HEK293 (cell line): ENCODE measurements around the gene NCKAP5.
A peak's percentile ranks its signal among the peaks of the same experiment; 100 is the strongest.

Experiments used
- CTCF ChIA-PET: fragments of 350-600 bp; formaldehyde crosslinking; extraction: SDS; loops from one replicate; lab custom pipeline; 2021; ENCODE audit warnings: antibody characterized with exemption; lab: Yijun Ruan, JAX
- POLR2A ChIA-PET: fragments of 300-600 bp; formaldehyde crosslinking; extraction: SDS; loops from one replicate; lab custom pipeline; 2020; ENCODE audit warnings: antibody characterized with exemption, inconsistent platforms; lab: Yijun Ruan, JAX
- H3K27ac ChIP-seq: fragments of 200-500 bp; sonication (Bioruptor generic); 2 replicates; pipeline ENCODE4 v1.5.1; 2014; ENCODE audit warnings: low read depth, low read length, control low read depth, inconsistent platforms; ENCODE audit errors: extremely low read depth
- H3K36me3 ChIP-seq, 2 experiments: fragments of 200-500 bp in 1 of 2; sonication (Bioruptor generic) in 1 of 2; 1 replicate in 1 of 2; 2 replicates in 1 of 2; pipeline ENCODE4 v1.5.1; 2014 to 2017; ENCODE audit warnings: inconsistent platforms in 2 of 2, low read length in 2 of 2; ENCODE audit not compliant: control insufficient read depth in 2 of 2, insufficient read depth in 1 of 2
- H3K4me1 ChIP-seq: fragments of 200-500 bp; sonication (Bioruptor generic); 2 replicates; pipeline ENCODE4 v1.5.1; 2014; ENCODE audit warnings: mild to moderate bottlenecking, low read length, inconsistent platforms; ENCODE audit not compliant: control insufficient read depth, insufficient read depth
- H3K4me3 ChIP-seq: 2 replicates; pipeline ENCODE4 v1.5.1; 2011; ENCODE audit warnings: low read depth, mild to moderate bottlenecking, control low read depth, low read length, moderate library complexity
- H3K9me3 ChIP-seq: fragments of 200-500 bp; sonication (Bioruptor generic); 2 replicates; pipeline ENCODE4 v1.5.1; 2014; ENCODE audit warnings: low read depth, low read length, inconsistent platforms; ENCODE audit not compliant: control insufficient read depth, insufficient read depth
- ATF2 ChIP-seq: fragments of 450-650 bp; formaldehyde crosslinking; IDR thresholded peaks from 2 replicates; pipeline ENCODE4 v1.5.1; 2016; ENCODE audit warnings: missing biosample characterization, missing genetic modification characterization, low read depth
- FEZF1 ChIP-seq: fragments of 450-650 bp; formaldehyde crosslinking; IDR thresholded peaks from 2 replicates; pipeline ENCODE4 v1.5.1; 2016; ENCODE audit warnings: missing biosample characterization, missing genetic modification characterization
- HOXD13 ChIP-seq: sonication (generic); formaldehyde crosslinking; IDR thresholded peaks from 2 replicates; pipeline ENCODE4 v1.8.0; 2022; ENCODE audit warnings: missing genetic modification reagents, borderline replicate concordance
- PRDM1 ChIP-seq: fragments of 450-650 bp; formaldehyde crosslinking; IDR thresholded peaks from 2 replicates; pipeline ENCODE4; 2016; ENCODE audit warnings: missing biosample characterization, missing genetic modification characterization
- SP2 ChIP-seq: fragments of 450-650 bp; formaldehyde crosslinking; IDR thresholded peaks from 2 replicates; pipeline ENCODE4 v1.5.1; 2016; ENCODE audit warnings: missing biosample characterization, missing genetic modification characterization
- ZBTB21 ChIP-seq: fragments of 450-650 bp; formaldehyde crosslinking; IDR thresholded peaks from 2 replicates; pipeline ENCODE4 v1.5.1; 2017; ENCODE audit warnings: missing biosample characterization, missing genetic modification characterization
- ZFP3 ChIP-seq: fragments of 450-650 bp; formaldehyde crosslinking; IDR thresholded peaks from 2 replicates; pipeline ENCODE4 v1.5.1; 2016; ENCODE audit warnings: low read depth, missing biosample characterization, missing genetic modification characterization
- ZFP37 ChIP-seq: fragments of 450-650 bp; formaldehyde crosslinking; IDR thresholded peaks from 2 replicates; pipeline ENCODE4 v1.5.1; 2016; ENCODE audit warnings: missing biosample characterization, missing genetic modification characterization
- ZIC2 ChIP-seq: fragments of 450-650 bp; formaldehyde crosslinking; IDR thresholded peaks from 2 replicates; pipeline ENCODE4 v1.5.1; 2016; ENCODE audit warnings: missing biosample characterization, missing genetic modification characterization
- ZNF132 ChIP-seq: fragments of 450-650 bp; formaldehyde crosslinking; IDR thresholded peaks from 2 replicates; pipeline ENCODE4 v1.5.1; 2017; ENCODE audit warnings: missing biosample characterization, missing genetic modification characterization, borderline replicate concordance
- ZNF16 ChIP-seq: fragments of 450-650 bp; formaldehyde crosslinking; IDR thresholded peaks from 2 replicates; pipeline ENCODE4 v1.5.1; 2016; ENCODE audit warnings: low read depth, missing biosample characterization, missing genetic modification characterization
- ZNF174 ChIP-seq: fragments of 450-650 bp; formaldehyde crosslinking; IDR thresholded peaks from 2 replicates; pipeline ENCODE4 v1.5.0; 2017; ENCODE audit warnings: missing biosample characterization, mild to moderate bottlenecking, missing genetic modification characterization
- ZNF202 ChIP-seq: fragments of 450-650 bp; formaldehyde crosslinking; IDR thresholded peaks from 2 replicates; pipeline ENCODE4 v1.5.1; 2016; ENCODE audit warnings: missing biosample characterization, missing genetic modification characterization, borderline replicate concordance
- ZNF239 ChIP-seq: fragments of 450-650 bp; formaldehyde crosslinking; IDR thresholded peaks from 2 replicates; pipeline ENCODE4 v1.5.1; 2016; ENCODE audit warnings: missing biosample characterization, missing genetic modification characterization
- ZNF366 ChIP-seq: fragments of 450-650 bp; formaldehyde crosslinking; conservative IDR thresholded peaks from 2 replicates; pipeline ENCODE4 v1.5.1; 2016; ENCODE audit warnings: missing biosample characterization, missing genetic modification characterization
- ZNF548 ChIP-seq: fragments of 450-650 bp; formaldehyde crosslinking; IDR thresholded peaks from 2 replicates; pipeline ENCODE4 v1.5.1; 2016; ENCODE audit warnings: missing biosample characterization, missing genetic modification characterization
- ZNF561 ChIP-seq: fragments of 450-650 bp; IDR thresholded peaks from 2 replicates; pipeline ENCODE4 v1.5.1; 2018; ENCODE audit warnings: missing biosample characterization, missing genetic modification characterization, borderline replicate concordance
- ZNF623 ChIP-seq: fragments of 450-650 bp; formaldehyde crosslinking; IDR thresholded peaks from 2 replicates; pipeline ENCODE4 v1.5.1; 2016; ENCODE audit warnings: missing biosample characterization, missing genetic modification characterization
- ZNF626 ChIP-seq: fragments of 450-650 bp; sonication (Bioruptor Pico); formaldehyde crosslinking; IDR thresholded peaks from 2 replicates; pipeline ENCODE4 v1.5.1; 2018; ENCODE audit warnings: missing biosample characterization, missing genetic modification characterization, inconsistent platforms
- ZNF639 ChIP-seq: fragments of 450-650 bp; formaldehyde crosslinking; IDR thresholded peaks from 2 replicates; pipeline ENCODE4 v1.5.1; 2016; ENCODE audit warnings: missing biosample characterization, missing genetic modification characterization
- ZNF658 ChIP-seq: fragments of 450-650 bp; formaldehyde crosslinking; IDR thresholded peaks from 2 replicates; pipeline ENCODE4; 2016; ENCODE audit warnings: missing biosample characterization, missing genetic modification characterization
- ZNF692 ChIP-seq: fragments of 450-650 bp; formaldehyde crosslinking; IDR thresholded peaks from 2 replicates; pipeline ENCODE4 v1.5.1; 2016; ENCODE audit warnings: missing biosample characterization, missing genetic modification characterization
- ZNF777 ChIP-seq: fragments of 450-650 bp; formaldehyde crosslinking; IDR thresholded peaks from 2 replicates; pipeline ENCODE4 v1.5.1; 2017; ENCODE audit warnings: missing biosample characterization, missing genetic modification characterization, borderline replicate concordance
- ZNF791 ChIP-seq: fragments of 450-650 bp; formaldehyde crosslinking; IDR thresholded peaks from 2 replicates; pipeline ENCODE4 v1.5.1; 2016; ENCODE audit warnings: missing biosample characterization, missing genetic modification characterization
- ZNF830 ChIP-seq: fragments of 450-650 bp; IDR thresholded peaks from 2 replicates; pipeline ENCODE4 v1.5.0; 2018; ENCODE audit warnings: missing biosample characterization, missing genetic modification characterization, low read depth, mild to moderate bottlenecking, moderate library complexity
- ZSCAN18 ChIP-seq: fragments of 450-650 bp; formaldehyde crosslinking; IDR thresholded peaks from 2 replicates; pipeline ENCODE4 v1.5.1; 2016; ENCODE audit warnings: missing biosample characterization, missing genetic modification characterization
- ZXDB ChIP-seq: fragments of 450-650 bp; formaldehyde crosslinking; IDR thresholded peaks from 2 replicates; pipeline ENCODE4 v1.5.1; 2016; ENCODE audit warnings: missing biosample characterization, missing genetic modification characterization

The NCKAP5 gene

GRCh38 chr2:133204421-133204820, 363.8 kb downstream of the NCKAP5 start:
- Histone ChIP-seq H3K36me3 (no peaks in the 10 kb centered on the region), H3K4me3 (no peak overlapping the region), H3K4me1 (no peaks in the 10 kb centered on the region; the same call in 1 of the 2 replicates), H3K27ac (no peak overlapping the region), H3K9me3 (no peaks in the 10 kb centered on the region)
- TF ChIP-seq ATF2 (tag by site-specific recombination): no peak
- no peak for TF ChIP-seq ZNF658
- TF ChIP-seq ZNF623: no peak
- no peak for TF ChIP-seq ZNF132 (tag by site-specific recombination)
- no peak for TF ChIP-seq ZFP37 (tag by site-specific recombination)
- no peak for TF ChIP-seq ZBTB21 (tag by site-specific recombination)
- no peak for TF ChIP-seq ZFP3 (tag by site-specific recombination)
- TF ChIP-seq ZSCAN18 (tag by site-specific recombination): no peak
- no peak for TF ChIP-seq ZNF174 (tag by site-specific recombination)
- TF ChIP-seq ZXDB (tag by site-specific recombination): no peak
- TF ChIP-seq ZNF639 (tag by site-specific recombination): no peak
- POLR2A ChIA-PET: no interaction called here
- CTCF ChIA-PET: no interaction called here

GRCh38 chr2:133200684-133201421, 367.4 kb downstream of the NCKAP5 start:
- POLR2A ChIA-PET: no interaction called here

GRCh38 chr2:133198678-133199077, 369.6 kb downstream of the NCKAP5 start:
- Histone ChIP-seq H3K9me3 (no peaks in the 10 kb centered on the region), H3K4me1 (no peaks in the 10 kb centered on the region), H3K27ac (no peak overlapping the region), H3K36me3 (no peaks in the 10 kb centered on the region)
- POLR2A ChIA-PET: no interaction called here
- TF ChIP-seq ZNF791 (no peak), ZNF830 (no peak), ZNF202 (tag by site-specific recombination) (no peak), HOXD13 (CRISPR knock-in tag) (no peak), ZNF16 (no peak), ZNF548 (tag by site-specific recombination) (no peak), ZNF692 (tag by site-specific recombination) (no peak), ZNF777 (tag by site-specific recombination) (no peak), PRDM1 (tag by site-specific recombination) (no peak), SP2 (tag by site-specific recombination) (no peak), ZNF561 (tag by site-specific recombination) (no peak), ZNF239 (tag by site-specific recombination) (no peak), ZIC2 (no peak)
- TF ChIP-seq, all 188 proteins: peak for 0
- no peak overlapping the region for H3K4me3 ChIP-seq
- CTCF ChIA-PET: interaction anchor here (0.6 kb wide), 1 partner anchor 31 kb away, joined by 6 read pairs; no protein-coding TSS in a partner anchor

More at GRCh38 chr2:133200684-133201421, 367.4 kb downstream of the NCKAP5 start:
- no peaks in the 10 kb centered on the region for H3K9me3 ChIP-seq
- no peaks in the 10 kb centered on the region for H3K36me3 ChIP-seq
- H3K27ac ChIP-seq: no peak overlapping the region
- H3K4me1 ChIP-seq: no peaks in the 10 kb centered on the region; the same call in 1 of the 2 replicates
- no peak for TF ChIP-seq ZNF626 (tag by site-specific recombination)
- peak; percentile 31; the same call in 1 of the 2 replicates for TF ChIP-seq FEZF1 (tag by site-specific recombination)
- TF ChIP-seq ZNF366: no peak
- TF ChIP-seq, all 188 proteins: peak for 1
- CTCF ChIA-PET: no interaction called here
- H3K4me3 ChIP-seq: no peak overlapping the region
